Choroid plexus epithelial cell (primary cell): ENCODE results near the gene GPATCH1.
"Not testable (repeated sequence)": the region's sequence is repeated elsewhere in the genome, so short reads cannot be mapped to it uniquely, and the experiment has no call there.

Source experiments
- DNase-seq: peaks from one replicate; pipeline ENCODE4 v3.0.0-alpha.2; 2010; ENCODE audit warnings: low read depth
- H3K4me3 ChIP-seq: 2 replicates; pipeline ENCODE4 v1.5.1; 2011; ENCODE audit warnings: low read depth, mild to moderate bottlenecking, control low read depth, low read length, moderate library complexity
- TF ChIP-seq, protein P1 (sequence below): conservative IDR thresholded peaks from 2 replicates; pipeline ENCODE4 v1.5.1; 2011; ENCODE audit warnings: low read depth, mild to moderate bottlenecking, control low read depth, inconsistent platforms, low read length, moderate library complexity

GPATCH1 gene

GRCh38 chr19:33159149-33159548, 78.2 kb downstream of the GPATCH1 start:
- DNase-seq, result no peak
- TF ChIP-seq, protein P1, sequence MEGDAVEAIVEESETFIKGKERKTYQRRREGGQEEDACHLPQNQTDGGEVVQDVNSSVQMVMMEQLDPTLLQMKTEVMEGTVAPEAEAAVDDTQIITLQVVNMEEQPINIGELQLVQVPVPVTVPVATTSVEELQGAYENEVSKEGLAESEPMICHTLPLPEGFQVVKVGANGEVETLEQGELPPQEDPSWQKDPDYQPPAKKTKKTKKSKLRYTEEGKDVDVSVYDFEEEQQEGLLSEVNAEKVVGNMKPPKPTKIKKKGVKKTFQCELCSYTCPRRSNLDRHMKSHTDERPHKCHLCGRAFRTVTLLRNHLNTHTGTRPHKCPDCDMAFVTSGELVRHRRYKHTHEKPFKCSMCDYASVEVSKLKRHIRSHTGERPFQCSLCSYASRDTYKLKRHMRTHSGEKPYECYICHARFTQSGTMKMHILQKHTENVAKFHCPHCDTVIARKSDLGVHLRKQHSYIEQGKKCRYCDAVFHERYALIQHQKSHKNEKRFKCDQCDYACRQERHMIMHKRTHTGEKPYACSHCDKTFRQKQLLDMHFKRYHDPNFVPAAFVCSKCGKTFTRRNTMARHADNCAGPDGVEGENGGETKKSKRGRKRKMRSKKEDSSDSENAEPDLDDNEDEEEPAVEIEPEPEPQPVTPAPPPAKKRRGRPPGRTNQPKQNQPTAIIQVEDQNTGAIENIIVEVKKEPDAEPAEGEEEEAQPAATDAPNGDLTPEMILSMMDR, result no peak
- H3K4me3 ChIP-seq, result no peak overlapping the region

- no peak overlapping the region for H3K4me3 ChIP-seq
- no peak for DNase-seq
Measured at GRCh38 chr19:33159893-33160292, 78.9 kb downstream of the GPATCH1 start.

DNA sequence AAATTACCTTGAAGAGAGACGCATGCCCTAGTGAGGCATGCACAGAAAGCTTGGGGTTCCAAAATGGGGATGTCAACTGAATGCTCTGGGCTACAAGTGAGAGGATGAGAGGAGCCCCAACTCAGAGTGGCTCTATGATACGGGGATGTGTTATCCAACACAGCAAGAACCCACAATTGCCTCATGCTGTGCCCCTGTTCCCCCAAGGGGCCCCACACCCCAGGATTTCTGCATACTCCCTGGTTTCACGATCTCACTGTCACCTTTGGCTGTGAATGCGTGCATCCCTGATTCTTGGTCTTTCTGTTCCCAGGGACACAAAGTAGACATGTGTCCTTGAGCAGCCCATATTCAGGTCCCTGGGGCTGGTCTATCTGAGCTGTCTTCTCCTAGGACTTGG, 80.2 kb downstream of the GPATCH1 start:
- TF ChIP-seq, protein P1, result no peak
- DNase-seq, result no peak
- no peak overlapping the region for H3K4me3 ChIP-seq

More at GRCh38 chr19:33159893-33160292, 78.9 kb downstream of the GPATCH1 start:
- TF ChIP-seq, protein P1, result no peak

DNA sequence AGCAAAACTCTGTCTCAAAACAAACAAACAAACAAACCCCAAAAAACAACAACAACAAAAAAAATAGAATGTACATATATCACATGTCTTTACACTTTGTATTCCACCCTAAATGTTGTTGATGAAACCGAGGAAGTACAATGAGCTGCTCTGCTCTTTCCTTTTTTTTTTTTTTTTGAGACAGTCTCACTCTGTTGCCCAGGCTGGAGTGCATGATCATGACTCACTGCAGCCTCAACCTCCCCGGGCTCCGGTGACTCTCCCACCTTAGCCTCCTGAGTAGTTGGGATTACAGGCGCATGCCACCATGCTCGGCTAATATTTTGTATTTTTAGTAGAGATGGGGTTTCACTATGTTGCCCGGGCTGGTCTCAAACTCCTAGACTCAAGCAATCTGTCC, 82.5 kb downstream of the GPATCH1 start:
- DNase-seq, result no peak
- TF ChIP-seq, protein P1, result no peak
- no peak overlapping the region for H3K4me3 ChIP-seq

- not testable (repeated sequence) for DNase-seq
Measured at GRCh38 chr19:33166037-33166436, 85.1 kb downstream of the GPATCH1 start.

GRCh38 chr19:33167438-33167837, 86.5 kb downstream of the GPATCH1 start:
- no peak for DNase-seq
- no peak overlapping the region for H3K4me3 ChIP-seq
- TF ChIP-seq, protein P1, result no peak

More at GRCh38 chr19:33166037-33166436, 85.1 kb downstream of the GPATCH1 start:
- not testable (repeated sequence) for H3K4me3 ChIP-seq

GRCh38 chr19:33168528-33168927, 87.5 kb downstream of the GPATCH1 start:
- H3K4me3 ChIP-seq, result no peak overlapping the region
- TF ChIP-seq, protein P1, result no peak
- no peak for DNase-seq
